ENCODE measurements around the gene NOTCH1.

- TF ChIP-seq ZNF274 (IDR thresholded peaks at IDR 0.05; ENCODE audit: borderline replicate concordance, extremely low read depth, low read length) (no peak), MAFK (IDR thresholded peaks at IDR 0.05; ENCODE audit: low read depth, low read length) (no peak), POLR2A (IDR thresholded peaks at IDR 0.05; ENCODE audit: control extremely low read depth in 1 of 2, low read depth in 2 of 2, low read length in 2 of 2) (no peak; a peak in 1 of 3 replicates), SRF (IDR thresholded peaks at IDR 0.05; ENCODE audit: low read depth, low read length) (no peak), YY1 (IDR thresholded peaks at IDR 0.05; ENCODE audit: low read depth, low read length) (no peak), SAP30 (IDR thresholded peaks at IDR 0.05; ENCODE audit: insufficient read depth, insufficient replicate concordance, low read length) (no peak), SIN3A (conservative IDR thresholded peaks at IDR 0.05 in 1 of 2, IDR thresholded peaks at IDR 0.05 in 1 of 2; ENCODE audit: low read depth in 1 of 2, low read length in 2 of 2) (no peak), TBP (IDR thresholded peaks at IDR 0.05; ENCODE audit: low read depth, low read length) (no peak), SP4 (IDR thresholded peaks at IDR 0.05; ENCODE audit: low read length) (no peak), EZH2 (IDR thresholded peaks at IDR 0.05; ENCODE audit: low read depth, low read length, severe bottlenecking) (no peak)
- TF ChIP-seq, protein P1, sequence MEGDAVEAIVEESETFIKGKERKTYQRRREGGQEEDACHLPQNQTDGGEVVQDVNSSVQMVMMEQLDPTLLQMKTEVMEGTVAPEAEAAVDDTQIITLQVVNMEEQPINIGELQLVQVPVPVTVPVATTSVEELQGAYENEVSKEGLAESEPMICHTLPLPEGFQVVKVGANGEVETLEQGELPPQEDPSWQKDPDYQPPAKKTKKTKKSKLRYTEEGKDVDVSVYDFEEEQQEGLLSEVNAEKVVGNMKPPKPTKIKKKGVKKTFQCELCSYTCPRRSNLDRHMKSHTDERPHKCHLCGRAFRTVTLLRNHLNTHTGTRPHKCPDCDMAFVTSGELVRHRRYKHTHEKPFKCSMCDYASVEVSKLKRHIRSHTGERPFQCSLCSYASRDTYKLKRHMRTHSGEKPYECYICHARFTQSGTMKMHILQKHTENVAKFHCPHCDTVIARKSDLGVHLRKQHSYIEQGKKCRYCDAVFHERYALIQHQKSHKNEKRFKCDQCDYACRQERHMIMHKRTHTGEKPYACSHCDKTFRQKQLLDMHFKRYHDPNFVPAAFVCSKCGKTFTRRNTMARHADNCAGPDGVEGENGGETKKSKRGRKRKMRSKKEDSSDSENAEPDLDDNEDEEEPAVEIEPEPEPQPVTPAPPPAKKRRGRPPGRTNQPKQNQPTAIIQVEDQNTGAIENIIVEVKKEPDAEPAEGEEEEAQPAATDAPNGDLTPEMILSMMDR (IDR thresholded peaks at IDR 0.05; ENCODE audit: control extremely low read depth in 1 of 3, insufficient read depth in 1 of 3, low read depth in 1 of 3, low read length in 3 of 3), result no peak
- TF ChIP-seq, protein P2, sequence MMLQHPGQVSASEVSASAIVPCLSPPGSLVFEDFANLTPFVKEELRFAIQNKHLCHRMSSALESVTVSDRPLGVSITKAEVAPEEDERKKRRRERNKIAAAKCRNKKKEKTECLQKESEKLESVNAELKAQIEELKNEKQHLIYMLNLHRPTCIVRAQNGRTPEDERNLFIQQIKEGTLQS (IDR thresholded peaks at IDR 0.05; ENCODE audit: insufficient read depth, low read depth, low read length), result no peak
Measured at GRCh38 chr9:136482046-136482792, 63.6 kb downstream of the NOTCH1 start.
